NCI-H2029 treated with DMSO at 0.1 percent for 48 hours (cell line): Measurements from ENCODE around the gene SMAGP.
"Not testable (repeated sequence)": the region's sequence is repeated elsewhere in the genome, so short reads cannot be mapped to it uniquely, and the experiment has no call there.

Experiments
- DNase-seq: peaks from one replicate; lab custom pipeline; 2025; lab: John Stamatoyannopoulos, UW

Gene SMAGP

DNA sequence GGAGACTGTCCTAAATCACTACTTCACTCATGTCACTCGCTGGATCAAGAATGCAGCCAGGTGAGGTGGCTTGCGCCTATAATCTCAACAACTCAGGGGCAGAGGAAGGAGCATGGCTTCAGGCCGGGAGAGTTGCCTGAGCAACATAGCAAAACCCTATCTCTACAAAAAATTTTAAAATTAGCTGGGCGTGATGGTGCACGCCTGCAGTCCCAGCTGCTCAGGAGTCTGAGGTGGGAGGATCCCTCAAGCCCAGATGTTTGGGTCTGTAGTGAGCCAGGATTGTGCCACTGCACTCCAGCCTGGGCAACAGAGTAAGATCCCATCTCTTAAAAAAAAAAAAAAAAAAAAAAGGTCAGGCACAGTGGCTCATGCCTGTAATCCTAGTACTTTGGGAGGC is 5.9 kb downstream of the SMAGP start:
- no peak for DNase-seq

DNA sequence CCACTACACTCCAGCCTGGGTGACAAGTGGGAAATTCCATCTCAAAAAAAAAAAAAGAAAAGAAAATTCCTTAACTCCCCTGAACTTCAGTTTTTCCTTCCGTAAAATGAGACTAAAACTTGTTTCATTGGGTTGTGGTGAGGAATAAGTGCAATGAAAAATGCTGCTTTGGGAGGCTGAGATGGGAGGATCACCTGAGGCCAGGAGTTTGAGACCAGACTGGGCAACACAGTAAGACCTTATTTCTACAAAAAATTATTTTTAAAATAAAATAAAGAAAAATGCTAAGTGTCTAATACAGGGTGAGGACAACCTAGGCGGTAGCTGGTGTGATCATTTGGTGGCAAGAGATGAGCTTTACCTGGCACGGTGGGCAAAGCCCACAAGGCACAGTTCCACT is 6.9 kb downstream of the SMAGP start:
- no peak for DNase-seq

DNA sequence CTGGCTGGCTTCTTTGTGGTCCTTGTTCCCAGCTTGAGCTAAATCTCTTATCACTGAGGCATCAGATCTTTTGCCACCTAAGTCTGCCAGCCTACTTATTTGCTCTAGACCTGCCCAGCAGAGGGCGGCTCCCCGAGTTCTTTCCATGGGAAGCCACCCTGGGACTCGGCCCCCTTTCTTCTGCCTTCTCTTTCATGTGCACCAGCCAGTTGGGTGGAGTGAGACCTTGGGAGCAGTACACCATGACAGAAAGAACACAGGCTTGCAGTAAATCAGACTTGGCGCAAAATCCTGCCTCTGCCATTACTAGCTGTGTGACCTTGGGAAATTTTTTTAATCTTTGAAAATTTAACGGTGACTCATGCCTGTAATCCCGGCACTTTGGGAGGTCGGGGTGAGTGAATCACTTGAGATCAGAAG is 7.4 kb downstream of the SMAGP start:
- no peak for DNase-seq

DNA sequence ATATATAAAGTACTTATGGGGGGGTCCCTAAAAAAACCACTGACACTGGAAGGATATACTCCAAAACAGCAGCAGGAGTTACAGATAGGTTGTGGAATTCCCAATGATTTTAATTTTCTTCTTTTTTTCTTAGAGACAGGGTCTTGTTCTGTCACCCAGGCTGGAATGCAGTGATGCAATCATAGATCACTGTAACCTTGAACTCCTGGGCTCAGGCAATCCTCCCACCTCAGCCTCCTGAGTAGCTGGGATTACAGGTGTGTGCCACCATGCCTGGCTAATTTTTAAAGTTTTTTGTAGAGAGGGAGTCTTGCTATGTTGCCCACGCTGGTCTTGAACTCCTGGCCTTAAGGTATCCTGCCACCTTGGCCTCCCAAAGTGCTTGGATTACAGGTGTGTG is 10.6 kb downstream of the SMAGP start:
- DNase-seq, result not testable (repeated sequence)

DNA sequence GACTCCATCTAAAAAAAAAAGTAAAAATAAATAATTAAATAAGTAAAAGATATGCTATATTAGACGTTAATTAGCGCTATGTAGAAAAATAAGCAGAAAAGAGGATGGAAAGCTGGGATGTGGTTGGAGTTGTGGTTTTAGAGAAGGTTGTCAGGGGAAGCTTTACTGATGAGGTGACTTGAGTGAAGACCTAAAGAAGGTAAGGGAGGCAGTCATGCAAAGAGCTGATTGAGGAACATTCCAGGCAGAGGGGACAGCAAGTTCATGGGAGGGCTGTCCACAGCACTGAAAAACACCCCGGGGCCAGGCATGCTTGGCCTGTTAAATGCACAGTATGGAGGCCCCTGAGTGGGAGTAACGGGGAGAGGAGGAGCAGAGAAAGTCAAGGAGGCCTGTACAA is 15.7 kb downstream of the SMAGP start:
- no peak for DNase-seq

DNA sequence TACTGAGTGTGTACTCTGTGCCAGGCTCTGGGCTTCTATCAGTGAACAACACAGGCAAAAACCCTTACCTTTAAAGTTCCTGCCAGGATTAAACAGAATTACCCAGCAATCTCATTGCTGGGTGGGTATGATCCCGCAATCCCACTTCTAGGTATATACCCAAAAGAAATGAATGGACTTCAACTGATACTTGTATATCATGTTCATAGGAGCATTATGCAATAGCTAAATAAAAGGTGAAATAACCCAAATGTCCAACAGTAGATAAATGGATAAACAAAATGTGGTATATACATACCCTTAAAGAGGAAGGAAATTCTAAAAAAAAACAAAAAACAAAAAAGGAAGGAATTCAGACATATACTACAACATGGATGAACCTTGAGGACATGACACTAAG is 16.9 kb downstream of the SMAGP start:
- no peak for DNase-seq

DNA sequence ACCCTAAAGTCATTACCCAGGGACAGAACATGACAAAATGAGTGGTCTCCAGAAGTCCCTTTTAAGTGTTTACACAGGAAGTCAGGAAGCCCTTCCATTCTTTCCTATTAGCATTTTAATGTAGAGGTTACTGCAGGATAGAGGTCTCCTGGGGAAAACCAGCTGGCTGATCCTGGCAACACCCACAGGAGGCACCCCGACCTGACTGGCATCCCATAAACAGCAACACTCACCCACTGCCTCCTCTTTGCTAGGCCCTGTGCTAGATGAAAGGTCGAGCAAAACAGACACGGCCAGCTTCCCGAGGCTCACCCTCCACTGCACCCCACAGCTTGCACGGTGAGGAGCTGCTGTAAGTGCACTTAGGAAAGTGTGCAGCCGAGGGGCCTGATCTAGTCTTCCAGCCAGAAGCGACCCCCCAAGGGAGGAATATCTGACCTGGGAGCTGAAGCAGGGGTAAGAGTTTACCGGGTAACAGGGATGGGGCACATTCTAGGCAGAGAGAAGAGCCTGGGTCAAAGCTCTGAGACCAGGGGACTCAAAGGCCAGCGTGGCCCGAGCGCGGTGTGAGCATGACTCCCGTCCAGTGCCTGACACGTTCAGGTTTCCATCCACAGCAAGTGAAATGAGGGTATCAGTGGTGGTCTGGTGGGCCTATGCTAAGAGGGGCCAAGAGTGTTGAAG is 22.6 kb downstream of the SMAGP start:
- peak; percentile 8 for DNase-seq

DNA sequence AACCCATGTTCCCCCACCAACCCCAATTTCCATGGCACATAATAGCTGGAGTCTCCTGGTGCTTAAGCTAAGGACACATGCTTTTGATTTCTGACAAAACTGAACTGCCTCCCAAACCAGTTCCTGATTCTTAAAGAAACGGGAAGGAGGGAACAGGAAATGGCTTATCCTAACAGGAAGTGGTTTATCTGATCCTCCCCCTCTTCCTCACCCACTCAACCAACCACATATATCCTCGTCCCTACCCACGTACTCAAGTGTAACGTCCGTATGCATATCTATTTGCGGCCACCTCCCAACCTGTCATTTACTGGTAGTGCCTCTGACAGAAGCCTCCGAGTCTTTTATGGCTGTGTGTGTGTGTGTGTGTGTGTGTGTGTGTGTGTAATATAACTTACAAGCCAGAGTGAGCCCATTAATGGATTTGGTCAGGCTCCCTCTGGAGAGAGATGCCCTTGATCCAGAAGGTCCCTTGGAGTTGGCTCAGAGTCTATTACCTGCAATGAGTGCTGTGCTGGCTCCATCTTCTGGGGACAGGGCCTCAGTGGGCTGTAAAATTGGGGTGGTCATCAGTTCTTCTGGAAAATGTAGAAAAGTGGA is 23.9 kb downstream of the SMAGP start:
- DNase-seq, result peak; percentile 41

DNA sequence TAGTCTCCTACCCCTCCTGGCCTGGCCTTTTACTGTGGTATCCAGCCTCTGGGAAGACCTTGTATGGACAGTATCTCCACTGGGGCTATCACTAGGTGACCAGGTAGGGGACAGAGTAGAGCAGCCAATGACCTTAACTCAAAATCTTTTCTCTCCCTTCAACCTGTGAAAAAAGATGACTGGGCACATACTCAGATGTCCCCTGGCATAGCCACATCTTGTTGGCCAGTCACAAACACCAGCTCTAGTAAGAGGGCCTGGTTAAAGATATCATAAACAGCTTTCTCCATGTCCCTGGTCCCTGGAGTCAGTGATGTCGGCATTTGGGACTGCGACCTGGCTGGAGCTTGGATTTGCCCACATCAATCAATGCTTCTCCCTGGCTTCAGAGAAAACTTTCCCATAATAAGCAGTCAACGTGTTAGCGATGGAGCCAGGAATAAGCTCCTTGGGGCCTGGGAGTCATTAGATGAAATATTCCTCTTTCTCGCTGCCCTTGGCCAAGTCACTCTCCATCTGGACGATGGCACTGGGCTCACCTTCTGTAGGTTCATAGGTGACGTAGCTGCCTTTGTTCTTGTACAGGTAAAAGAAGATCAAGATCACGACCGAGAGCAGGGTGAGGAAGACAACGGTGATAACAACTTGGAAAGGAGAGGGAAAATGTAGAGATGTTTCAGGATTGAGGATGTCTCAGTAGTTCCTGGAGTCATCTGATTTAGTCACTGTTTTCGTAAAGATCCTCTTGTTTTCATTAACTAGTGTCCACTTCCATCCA is 24.6 kb downstream of the SMAGP start:
- DNase-seq, result no peak

DNA sequence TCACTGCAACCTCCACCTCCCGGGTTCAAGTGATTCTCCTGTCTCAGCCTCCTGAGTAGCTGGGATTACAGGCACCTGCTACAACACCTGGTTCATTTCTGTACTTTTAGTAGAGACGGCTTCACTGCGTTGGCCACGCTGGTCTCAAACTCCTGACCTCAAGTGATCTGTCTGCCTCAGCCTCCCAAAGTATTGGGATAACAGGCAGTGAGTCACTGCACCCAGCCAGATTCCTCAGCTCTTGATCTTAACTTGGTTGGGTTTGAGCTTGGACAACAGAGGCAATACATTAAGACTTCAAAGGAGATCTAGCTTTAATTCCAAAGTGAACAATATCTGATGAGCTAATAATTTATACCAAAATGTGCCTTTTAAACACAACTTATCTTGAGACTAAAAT is 25.9 kb downstream of the SMAGP start:
- no peak for DNase-seq

DNA sequence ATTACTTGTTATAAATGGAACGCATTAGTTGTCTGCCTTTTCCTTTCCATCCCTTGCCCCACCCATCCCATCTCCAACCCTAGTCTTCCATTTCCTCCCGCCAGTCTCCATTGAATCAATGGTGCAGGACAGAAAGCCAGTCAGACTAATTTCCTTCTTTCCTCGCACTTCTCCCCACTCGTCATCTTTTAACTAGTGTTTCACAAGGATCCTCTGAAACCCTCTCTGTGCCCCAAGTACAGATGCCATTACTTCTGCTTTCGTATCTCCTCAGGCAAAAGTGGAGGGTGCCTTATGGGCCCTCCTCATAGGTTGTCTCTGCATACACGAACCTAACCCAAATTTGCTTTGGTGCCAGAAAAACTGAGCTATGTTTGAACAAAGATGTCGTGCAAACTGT is 27.3 kb downstream of the SMAGP start:
- no peak for DNase-seq

DNA sequence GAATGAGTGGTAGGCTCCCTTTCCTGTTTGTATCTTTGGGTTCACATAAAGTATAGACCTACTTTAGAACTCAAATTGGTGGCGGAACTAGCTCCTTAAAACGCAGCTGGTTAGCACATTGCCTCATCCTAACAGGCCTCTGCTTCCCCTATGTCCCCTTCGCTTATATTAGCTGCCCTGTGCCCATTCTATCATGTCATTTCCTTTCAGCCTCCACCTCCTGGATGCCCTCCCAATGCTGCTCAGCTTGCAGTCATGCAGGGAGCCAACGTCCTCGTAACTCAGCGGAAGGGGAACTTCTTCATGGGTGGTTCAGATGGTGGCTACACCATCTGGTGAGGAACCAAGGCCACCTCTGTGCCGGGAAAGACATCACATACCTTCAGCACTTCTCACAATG is 28.1 kb downstream of the SMAGP start:
- no peak for DNase-seq

DNA sequence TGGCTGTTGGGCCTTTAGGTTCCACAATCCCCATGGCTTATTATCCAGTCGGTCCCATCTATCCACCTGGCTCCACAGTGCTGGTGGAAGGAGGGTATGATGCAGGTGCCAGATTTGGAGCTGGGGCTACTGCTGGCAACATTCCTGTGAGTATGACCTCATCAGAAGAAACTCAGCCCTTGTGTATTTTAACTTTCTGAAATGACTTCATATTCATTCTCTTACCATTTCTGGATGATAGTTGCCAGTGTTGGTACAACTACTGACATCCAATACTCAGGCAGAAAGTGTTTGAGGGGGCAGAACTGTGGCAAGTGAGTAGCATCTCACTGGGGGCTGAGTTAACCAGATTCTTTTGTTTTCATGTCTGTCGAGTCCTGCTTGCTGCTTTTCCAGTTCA is 29.2 kb downstream of the SMAGP start:
- no peak for DNase-seq

DNA sequence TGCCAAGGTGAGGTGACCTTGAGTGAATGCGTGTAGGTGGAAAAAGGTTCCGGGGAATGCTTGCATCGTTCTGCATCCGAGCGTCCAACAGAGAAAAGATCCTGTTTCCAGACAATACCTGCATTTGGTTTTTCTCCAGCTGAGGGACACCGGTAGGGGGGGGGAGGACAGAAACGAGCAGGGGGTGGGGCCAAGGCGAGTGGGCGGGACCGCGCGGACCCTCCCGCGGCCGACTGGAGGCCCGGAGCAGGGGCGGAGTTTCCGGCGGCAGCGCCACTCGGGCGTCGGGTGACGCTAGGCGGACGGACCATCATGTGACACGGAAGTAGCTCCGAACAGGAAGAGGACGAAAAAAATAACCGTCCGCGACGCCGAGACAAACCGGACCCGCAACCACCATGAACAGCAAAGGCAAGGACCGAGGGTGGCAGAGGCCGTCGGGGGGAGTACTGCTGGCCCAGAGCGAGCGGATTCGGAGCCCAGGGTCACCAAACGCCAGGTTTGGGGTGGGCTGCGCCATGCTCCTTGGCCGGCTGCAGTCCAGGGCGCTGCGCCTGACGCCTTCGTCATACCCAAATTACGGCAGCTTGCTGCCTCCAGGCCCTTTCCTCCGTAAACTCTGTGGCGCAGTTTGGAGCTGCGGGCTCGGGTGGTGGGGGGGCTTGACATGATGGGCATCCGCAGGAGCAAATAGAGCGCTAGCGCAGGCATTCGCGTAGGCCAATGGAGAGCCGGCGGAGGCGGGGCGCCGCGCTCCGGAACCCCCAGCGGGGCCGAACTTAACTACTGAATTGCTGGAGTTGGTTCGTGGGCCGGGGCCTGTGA is 31.5 kb downstream of the SMAGP start, which contains the start of gene DAZAP2:
Gene DAZAP2, plus strand, starts transcription at position 317 of the 825 bp plus-strand sequence. Its CDS starts 82 bp downstream, at position 399.
- peak; percentile 86 for DNase-seq

DNA sequence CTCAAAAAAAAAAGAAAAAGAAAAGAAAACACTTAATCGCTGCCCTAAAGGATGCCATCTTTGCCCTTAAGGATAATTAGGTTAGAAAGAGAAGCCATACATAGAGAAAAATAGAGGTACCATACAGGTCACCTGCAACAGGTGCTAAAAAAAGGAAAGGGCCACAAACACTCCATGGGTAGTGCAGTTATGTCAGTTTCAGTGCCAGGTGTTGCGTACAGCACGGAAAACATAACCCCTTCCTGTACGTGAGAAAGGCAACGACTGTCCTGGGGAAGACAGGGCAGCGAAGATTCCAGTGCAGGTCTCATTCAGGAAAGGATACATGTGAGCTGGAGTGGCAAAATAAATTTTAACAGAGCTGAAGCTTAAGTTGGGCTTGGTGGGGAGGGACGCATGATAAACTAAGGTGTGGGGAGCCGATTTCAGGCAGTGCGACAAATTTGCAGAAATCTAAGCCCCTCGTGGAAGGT is 32.1 kb downstream of the SMAGP start:
- peak; percentile 58 for DNase-seq

DNA sequence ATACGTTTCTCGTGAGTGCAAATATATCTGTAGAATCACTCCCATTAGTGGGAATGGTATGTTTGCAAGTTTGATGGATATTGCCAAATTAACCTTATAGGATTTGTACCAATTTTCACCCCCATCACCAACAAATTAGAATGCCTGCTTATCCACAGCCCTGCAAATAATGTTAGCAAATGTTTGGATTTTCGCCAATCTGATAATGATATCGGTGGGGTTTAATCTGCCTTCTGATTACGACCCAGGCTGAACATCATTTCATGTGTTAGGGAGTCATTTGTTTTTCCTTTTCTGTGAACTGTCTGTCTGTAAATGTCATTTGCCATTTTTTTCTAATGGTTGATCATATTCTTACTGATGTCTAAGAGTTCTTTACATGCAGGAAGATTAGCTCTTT is 35.7 kb downstream of the SMAGP start:
- DNase-seq, result no peak

DNA sequence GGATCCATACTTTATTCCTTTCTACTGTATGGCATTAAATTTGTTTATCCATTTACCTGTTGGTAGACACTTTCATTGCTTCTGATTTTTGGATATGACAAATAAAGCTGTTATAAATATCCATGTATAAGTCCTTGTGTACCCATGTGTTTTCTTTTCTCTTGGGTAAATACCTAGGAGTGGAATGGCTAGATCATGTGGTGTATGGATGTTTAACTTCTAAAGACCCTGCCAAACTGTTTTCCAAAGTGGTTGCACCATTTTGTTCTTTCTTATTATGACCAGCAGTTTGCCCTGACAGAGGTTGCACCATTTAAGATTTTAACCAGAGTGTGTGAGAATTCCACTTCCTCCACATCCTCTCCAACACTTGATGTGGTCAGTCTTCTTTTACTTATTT is 37.6 kb downstream of the SMAGP start:
- DNase-seq, result no peak

DNA sequence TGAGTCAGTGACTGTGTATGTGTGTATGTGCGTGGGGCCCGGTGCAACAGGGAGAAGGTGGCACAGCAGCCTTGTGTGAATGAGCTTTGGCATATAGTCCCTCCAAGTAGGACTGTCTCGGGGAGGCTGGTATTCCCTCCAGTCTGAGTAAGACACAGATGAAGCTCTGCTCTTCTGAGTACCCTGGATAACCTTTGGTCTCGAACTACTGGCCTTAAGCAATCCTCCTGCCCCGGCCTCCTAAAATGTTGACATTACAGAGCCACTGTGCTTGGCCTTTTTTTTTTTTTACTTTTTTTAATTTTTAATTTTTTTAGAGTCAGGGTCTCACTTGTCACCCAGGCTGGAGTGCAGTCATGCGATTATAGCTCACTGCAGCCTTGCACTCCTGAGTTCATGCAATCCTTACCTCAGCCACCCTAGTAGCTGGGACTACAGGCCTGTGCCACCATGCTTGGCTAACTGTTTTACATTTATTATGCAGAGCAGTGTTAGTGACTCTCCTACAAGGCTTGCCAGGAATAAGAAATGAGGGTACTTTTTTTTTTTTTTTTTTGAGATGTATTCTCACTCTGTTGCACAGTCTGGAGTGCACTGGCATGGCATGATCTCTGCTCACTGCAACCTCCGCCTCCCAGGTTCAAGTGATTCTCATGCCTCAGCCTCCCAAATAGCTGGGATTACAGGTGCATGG is 41.0 kb downstream of the SMAGP start:
- no peak for DNase-seq

DNA sequence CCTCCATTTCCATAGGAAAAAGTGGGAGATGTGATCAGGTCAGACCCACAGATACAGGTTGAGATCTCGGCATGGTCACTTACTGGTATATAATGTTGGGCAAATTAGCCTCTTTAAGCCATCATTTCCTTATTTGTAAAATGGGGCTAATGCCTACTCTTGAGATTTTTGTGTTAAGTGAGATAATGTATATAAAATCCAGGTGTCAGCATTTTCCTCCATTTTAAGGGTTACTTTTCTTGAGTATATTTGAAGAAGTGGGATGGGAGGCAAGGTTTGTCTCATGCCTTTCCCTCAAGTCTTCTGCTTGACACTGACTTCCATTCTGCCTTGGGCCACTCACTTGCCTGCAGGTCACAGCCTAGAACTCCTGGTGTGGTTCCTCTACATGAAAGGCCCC is 42.3 kb downstream of the SMAGP start:
- no peak for DNase-seq

DNA sequence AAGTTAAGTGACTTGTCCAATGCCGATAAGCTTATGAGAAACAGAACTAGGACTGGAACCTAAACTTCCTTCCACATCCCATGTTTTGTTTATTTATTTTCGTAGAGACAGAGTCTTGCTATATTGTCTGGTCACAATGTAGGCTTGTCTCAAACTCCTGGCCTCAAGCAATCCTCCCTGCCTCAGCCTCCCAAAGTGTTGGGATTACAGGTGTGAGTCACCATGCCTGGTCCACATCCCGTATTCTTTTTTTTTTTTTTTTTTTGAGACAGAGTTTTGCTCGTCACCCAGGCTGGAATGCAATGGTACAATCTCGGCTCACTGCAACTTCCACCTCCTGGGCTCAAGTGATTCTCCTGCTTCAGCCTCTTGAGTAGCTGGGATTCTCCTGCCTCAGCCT is 43.1 kb downstream of the SMAGP start:
- not testable (repeated sequence) for DNase-seq

DNA sequence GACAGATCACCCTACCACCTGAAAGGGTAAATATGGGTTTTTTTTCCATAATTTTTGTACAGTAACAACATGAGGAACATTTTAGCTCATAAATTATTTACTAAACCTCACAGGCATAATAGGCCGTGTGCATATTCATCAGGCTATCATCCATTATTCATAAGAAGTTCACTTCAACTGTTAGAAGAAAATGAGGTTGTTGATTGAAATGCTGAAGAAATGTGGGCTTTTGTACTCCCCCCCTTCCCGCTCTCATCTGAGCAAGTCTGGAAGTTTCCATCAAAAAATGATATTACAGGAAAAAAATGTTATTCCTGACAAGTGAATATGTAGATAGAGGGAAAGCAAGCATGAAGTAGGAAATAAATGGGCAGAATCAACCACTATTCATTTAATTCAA is 44.4 kb downstream of the SMAGP start:
- DNase-seq, result no peak

DNA sequence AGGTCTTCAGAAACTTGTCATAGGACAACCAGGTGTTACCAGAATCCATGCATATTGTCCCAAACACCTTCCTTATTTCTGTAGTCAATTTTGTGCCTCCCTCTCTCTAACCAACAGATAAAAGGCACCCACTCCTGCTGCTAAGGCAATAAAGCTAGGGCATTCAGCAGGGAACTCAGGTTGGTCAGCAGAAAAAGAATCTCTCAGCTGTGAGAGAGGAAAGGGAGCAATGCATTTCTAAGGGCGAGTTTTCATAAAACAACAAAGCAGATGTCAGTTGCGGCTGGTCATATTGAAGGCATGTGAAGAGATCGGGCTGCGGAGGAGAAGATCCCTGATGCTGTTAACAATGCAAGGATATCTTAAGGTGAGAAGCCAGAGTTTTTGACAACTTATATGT is 45.0 kb downstream of the SMAGP start:
- DNase-seq, result no peak
